TTC549 (cell line): Measurements from ENCODE around the gene FCRL2.

Source experiments
- FAIRE-seq: peaks from 2 replicates; lab custom pipeline; 2012; peaks lifted over from hg19 to GRCh38; lab: Jason Lieb, UNC

The FCRL2 gene, protein sequence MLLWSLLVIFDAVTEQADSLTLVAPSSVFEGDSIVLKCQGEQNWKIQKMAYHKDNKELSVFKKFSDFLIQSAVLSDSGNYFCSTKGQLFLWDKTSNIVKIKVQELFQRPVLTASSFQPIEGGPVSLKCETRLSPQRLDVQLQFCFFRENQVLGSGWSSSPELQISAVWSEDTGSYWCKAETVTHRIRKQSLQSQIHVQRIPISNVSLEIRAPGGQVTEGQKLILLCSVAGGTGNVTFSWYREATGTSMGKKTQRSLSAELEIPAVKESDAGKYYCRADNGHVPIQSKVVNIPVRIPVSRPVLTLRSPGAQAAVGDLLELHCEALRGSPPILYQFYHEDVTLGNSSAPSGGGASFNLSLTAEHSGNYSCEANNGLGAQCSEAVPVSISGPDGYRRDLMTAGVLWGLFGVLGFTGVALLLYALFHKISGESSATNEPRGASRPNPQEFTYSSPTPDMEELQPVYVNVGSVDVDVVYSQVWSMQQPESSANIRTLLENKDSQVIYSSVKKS

DNA sequence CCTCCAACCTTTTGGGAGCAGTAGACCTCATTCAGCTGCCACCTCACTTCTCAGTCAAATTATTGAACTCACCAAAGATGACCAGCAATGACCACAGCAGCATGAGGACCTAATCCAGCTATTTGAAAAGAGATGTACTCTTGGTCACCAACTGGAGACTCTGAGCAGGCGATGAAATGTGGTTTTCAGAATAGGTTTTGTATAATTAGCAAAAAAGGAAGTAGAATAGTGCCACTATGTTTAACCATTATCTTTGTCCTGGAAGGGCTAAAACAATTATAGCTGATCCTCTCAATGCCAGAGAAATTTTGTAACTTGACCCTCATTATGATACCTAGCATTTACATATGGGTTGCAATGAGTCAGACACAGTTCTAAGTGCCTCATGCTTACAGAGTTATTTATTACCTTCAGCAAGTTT, at the start of gene FCRL2:
Gene FCRL2, minus strand, starts transcription at position 162 of the 421 bp plus-strand sequence. Its CDS starts 59 bp downstream, at position 103.
- no peak for FAIRE-seq

DNA sequence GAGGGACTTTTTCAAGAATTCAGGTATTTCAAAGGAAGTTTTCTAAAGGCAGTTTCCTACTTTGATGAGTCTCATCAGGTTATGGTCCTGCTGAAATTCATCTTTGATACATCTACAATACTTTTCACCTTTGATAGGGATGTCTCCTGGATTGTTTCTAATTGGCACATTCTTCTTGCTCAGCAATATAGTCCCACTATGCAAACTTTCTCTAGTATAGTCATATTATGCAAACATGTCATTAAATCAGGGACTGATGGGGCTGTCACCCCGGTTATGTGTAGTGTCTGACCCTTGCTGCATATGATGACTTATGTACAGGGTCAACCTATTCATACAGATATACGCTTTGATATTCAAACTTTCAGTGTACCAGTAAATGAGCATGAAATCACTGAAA, 43.4 kb upstream of the FCRL2 start:
- FAIRE-seq: no peak

DNA sequence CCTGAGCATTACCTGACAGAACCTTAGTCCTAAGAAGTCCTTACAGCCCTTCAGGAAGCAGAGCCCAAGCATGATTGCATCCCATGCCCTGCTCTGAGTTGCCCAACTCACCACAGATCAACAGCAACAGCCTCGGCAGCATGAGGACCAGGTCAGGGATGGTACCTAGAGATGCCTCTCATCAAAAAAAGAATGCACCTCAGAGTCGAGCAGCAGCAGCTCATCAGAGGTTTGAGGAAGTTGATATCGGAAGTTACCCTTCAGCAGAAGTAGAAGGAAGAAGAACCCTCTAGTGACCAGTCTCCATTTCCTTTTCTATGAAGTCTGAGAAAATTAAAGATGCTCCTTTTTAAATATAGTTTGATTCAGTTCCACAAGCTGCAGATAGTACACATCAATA, 43.0 kb upstream of the FCRL2 start, which contains the start of gene FCRL1:
Gene FCRL1, minus strand, starts transcription at position 225 of the 400 bp plus-strand sequence. Its CDS starts 83 bp downstream, at position 142.
- FAIRE-seq: no peak

GRCh38 chr1:157819215-157819614, 42.3 kb upstream of the FCRL2 start:
- FAIRE-seq: no peak

- FAIRE-seq: peak; percentile 79
These were observed 36.3 kb upstream of the FCRL2 start for GRCh38 chr1:157813269-157813668.

DNA sequence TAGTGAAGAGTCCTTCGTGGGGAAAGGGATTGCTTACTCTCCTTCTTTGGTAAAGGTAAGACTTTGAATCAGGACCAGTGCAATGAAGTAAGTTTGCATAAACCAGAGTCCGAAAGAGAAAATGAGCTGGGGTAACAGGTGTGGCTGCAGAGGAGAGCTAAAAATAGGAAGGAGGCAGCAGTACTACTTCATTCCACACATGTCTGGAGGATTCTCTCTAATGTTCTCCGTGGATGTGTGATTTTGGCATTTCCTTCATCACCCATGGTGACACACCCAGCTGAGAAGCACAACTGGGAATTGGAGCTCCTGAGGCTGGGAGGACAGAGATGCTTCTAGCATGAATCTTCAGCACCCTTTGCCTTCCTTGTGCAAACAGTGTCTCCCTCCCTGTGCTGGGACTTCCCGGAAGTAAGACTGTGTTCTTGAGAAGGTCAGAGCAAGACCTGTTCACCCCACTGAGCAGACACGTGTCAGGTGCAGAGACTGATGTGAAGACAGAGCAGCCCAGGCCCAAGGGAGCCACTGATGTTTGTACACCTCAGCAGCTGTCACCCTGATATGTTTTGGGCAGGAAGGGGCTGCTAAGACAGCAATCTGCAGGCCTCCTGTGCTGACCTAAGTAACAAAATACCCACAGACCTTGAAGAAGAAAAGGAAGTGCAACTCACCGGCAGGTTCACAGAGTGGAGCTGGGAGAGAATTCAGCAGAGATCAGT, 29.7 kb upstream of the FCRL2 start:
- FAIRE-seq: no peak

GRCh38 chr1:157803851-157804250, 26.9 kb upstream of the FCRL2 start:
- no peak for FAIRE-seq

GRCh38 chr1:157799996-157800395, 23.1 kb upstream of the FCRL2 start:
- no peak for FAIRE-seq

GRCh38 chr1:157798211-157798610, 21.3 kb upstream of the FCRL2 start:
- no peak for FAIRE-seq

- no peak for FAIRE-seq
These were observed 8.3 kb upstream of the FCRL2 start for GRCh38 chr1:157785248-157785647.

GRCh38 chr1:157784801-157785200, 7.9 kb upstream of the FCRL2 start:
- no peak for FAIRE-seq

DNA sequence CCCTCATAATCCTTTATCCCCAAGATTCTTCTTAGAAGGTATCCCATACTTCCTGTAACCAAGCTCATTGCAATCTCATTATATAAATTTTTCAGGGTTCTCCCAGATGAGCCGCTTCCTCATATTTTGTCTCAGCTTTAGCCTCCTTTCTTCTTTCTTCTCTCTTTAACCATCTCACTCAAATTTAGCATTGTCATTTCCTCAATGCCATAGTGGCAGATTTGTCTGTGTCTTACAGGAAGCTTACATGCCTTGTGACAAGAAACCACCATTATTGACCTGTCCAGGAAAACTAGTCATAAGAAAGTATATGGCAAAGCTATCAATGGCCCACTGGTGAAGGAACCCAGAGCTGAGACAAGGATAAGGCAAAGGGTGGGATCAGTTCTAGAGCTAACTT, 6.0 kb upstream of the FCRL2 start:
- no peak for FAIRE-seq

- FAIRE-seq: no peak
These were observed 4.1 kb upstream of the FCRL2 start for GRCh38 chr1:157781048-157781447.

DNA sequence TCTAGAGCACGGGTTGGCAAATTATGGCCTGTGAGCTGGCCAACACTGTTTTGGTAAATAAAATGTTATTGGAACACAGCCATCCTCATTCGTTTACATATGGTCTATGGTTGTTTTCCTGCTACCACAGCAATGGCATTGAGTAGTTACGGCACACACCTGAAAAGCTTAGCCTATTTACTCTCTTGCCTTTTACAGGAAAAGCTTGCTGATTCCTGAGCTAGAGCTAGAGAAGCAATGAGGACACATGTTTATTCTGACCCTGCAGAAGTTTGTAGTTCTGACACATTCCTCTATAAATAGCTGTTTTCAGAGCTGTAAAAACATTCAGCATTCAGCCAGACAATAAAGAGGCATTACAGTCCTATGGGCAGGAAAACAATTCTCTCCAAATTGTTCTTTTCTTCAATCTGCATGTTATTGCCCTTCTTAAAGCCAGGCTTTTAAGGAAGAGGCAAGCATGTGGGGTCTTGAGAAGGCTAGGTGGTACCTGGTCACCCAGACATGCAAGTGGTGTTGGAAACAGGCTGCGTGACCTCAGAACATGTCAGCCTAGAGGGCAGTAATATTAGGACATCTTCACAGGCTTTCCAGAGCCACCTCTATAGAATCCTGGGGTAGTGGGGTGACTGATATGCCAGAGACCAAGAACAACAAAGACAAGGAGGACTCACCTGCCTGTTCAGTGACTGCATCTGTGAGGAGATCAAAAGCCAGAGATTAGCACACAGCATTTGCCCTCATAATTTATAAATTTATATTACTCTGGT, 1.6 kb downstream of the FCRL2 start:
- FAIRE-seq: no peak

DNA sequence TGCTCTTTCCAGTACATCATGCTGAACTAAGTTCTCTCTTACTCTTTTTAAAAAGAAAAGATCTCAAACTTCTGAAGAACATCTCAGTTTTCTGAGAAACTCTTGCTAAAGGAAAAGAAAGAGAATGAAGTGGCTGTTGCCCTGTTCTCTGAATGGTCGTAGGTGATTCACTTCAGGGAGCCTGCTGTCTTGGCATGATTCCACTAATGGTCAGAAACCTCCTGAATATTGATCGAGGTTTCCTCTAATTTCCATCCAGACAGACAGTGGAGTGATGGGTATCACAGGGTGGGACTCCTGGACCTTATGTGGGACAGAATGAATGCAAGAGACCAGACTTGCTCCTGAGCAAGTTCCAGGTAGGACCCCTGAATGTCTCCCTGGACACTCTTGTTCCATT, 2.5 kb downstream of the FCRL2 start:
- no peak for FAIRE-seq

DNA sequence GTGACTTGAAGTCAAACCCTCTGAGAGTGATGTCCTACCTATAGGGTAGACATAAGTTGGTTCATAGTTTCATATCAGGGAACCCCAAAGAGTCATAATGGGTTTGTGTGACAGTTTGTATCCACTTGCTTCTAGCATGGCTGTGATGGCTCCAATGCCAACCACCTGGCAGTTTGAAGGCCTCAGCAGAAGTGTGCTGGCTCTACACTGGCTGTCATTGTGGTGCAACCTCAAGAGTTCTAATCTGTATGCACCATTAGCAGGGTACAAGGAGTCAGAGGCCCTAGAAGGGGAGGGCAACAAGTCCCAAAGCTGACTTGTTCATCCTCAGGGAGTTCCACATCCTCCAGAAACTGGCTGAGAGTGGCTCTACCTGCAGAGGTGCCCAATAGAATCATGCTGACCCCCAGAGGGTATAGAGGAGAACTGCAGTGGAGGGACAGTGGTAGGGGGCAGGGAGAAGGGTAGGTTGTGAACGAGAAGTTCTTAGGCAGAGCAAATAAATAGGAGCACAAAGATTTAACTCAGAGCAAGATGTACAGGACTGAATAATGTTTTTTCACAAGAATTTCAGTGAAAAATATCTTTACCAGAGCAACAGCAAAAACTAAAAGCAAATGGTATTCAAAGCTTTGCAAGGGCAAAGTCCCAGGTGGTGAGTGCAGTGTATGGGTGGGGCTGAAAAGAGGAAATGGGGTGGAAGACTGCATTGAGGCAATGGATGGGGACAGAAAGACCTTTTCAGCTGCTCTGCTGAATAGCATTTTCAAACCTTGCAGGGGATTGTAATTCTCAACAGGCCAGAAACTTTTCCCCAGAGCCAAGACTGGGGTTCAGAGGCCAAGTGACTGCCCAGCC, 3.2 kb downstream of the FCRL2 start:
- FAIRE-seq: no peak

GRCh38 chr1:157771661-157772425, 5.1 kb downstream of the FCRL2 start:
- FAIRE-seq: no peak

- no peak for FAIRE-seq
These were observed 6.4 kb downstream of the FCRL2 start for GRCh38 chr1:157770442-157771043.

- no peak for FAIRE-seq
These were observed 10.1 kb downstream of the FCRL2 start for GRCh38 chr1:157766792-157767191.

DNA sequence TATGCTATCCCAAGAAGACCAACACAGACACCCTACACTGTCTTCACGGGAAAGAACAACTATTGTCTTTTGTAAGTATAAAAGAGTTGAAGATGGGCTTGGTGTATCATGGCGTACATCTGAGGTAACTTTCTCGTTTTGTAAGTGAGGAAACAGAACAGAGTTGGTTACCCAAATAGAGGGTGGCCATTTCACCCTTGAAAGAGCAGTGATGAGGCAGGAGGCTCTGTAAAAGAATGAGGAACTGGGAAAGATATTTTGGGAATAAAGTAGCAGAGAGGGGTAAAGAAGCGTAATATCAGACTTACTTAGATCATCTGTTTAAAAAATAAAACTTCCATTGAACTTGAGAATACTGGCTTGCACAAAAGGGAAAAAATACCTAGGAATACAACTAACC, 18.9 kb downstream of the FCRL2 start:
- FAIRE-seq: no peak
